ENCODE results near the gene SETD9.
A peak's percentile ranks its signal among the peaks of the same experiment; 100 is the strongest.

Gene SETD9

DNA sequence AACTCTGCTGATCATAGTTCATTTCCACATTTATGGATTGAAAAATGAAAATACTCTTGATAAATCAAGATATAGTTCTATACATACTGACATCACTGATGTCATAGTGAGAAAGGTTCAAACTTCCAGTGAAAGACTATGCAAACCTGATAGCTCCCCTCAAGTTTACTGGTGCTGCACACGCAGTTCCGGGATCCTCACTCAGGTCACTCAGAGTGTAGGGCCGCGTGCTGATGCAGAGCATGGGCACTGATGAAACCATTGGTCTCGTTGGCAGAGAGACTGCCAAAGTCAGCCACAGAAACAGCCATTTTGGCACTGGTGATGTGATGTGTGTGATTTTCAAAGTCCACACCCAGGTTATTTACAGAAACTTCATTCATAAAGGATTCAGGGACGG, 13.5 kb downstream of the SETD9 start:
- no peak for DNase-seq (ENCODE audit: low read depth)
- TF ChIP-seq, protein P1, sequence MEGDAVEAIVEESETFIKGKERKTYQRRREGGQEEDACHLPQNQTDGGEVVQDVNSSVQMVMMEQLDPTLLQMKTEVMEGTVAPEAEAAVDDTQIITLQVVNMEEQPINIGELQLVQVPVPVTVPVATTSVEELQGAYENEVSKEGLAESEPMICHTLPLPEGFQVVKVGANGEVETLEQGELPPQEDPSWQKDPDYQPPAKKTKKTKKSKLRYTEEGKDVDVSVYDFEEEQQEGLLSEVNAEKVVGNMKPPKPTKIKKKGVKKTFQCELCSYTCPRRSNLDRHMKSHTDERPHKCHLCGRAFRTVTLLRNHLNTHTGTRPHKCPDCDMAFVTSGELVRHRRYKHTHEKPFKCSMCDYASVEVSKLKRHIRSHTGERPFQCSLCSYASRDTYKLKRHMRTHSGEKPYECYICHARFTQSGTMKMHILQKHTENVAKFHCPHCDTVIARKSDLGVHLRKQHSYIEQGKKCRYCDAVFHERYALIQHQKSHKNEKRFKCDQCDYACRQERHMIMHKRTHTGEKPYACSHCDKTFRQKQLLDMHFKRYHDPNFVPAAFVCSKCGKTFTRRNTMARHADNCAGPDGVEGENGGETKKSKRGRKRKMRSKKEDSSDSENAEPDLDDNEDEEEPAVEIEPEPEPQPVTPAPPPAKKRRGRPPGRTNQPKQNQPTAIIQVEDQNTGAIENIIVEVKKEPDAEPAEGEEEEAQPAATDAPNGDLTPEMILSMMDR (conservative IDR thresholded peaks at IDR 0.05; ENCODE audit: low read depth, low read length): no peak
- no peak overlapping the region for H3K4me3 ChIP-seq (ENCODE audit: low read depth, low read length)

DNA sequence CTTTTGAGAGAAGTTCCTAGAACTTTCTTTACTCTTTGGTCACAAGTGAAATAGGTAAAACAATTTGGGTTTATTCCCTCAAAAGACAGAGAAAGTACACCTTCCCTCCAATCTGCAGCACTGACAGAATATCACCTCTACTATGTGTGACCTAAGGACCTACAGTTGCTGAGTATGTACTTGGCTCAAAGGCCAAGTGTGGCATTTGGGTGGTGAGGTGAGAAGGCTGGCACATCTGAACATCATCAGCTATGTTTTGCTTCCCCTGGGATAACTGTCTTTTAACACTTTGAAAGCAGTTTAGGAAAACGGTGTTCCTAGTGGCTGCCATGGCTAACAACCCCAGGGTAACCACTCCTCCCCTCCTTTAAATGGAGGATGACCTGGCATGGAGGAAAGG, 24.9 kb downstream of the SETD9 start:
- no peak for DNase-seq (ENCODE audit: low read depth)
- no peak overlapping the region for H3K4me3 ChIP-seq (ENCODE audit: low read depth, low read length)
- TF ChIP-seq, protein P1 (conservative IDR thresholded peaks at IDR 0.05; ENCODE audit: low read depth, low read length): no peak

DNA sequence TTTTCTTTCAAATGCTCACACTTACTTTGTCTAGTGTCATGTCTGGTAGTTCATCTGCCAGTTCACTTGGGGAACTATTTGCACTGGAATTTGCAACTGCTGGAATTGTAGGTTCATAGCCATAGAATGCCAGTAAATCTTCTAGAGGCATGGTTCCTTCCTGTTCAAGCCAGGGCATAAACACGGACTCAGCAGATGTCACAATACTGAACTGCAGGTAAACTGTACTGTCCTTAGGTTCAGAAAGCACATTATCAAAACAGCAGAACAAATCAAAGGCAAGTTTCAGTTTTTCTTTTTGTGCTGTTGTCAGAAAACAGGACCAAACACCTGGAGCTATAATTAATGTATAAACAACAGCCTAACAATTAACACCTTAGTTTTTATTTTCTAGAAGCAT, 29.5 kb downstream of the SETD9 start:
- no peak overlapping the region for H3K4me3 ChIP-seq (ENCODE audit: low read depth, low read length)
- TF ChIP-seq, protein P1 (conservative IDR thresholded peaks at IDR 0.05; ENCODE audit: low read depth, low read length): no peak
- no peak for DNase-seq (ENCODE audit: low read depth)

DNA sequence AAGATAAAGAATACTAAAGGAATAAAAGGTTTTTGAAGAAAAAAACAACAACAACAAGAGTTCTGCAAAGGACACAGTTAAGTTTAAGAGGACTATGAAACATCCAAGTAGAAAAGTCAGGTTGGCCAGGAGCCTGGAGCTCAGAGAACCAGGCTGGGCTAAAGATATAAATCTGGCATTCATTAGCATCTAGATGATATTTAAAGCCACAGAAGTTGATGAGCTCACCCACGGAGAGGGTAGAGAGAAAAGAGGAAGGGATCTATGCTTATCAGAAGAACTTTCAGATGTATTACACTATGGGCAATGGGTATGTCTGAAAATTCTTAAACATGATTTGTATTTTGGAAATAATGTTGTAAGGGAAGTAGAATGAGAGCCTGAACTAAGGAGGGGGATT, 32.6 kb downstream of the SETD9 start:
- DNase-seq (ENCODE audit: low read depth): no peak
- TF ChIP-seq, protein P1 (conservative IDR thresholded peaks at IDR 0.05; ENCODE audit: low read depth, low read length): no peak
- H3K4me3 ChIP-seq (ENCODE audit: low read depth, low read length): no peak overlapping the region

DNA sequence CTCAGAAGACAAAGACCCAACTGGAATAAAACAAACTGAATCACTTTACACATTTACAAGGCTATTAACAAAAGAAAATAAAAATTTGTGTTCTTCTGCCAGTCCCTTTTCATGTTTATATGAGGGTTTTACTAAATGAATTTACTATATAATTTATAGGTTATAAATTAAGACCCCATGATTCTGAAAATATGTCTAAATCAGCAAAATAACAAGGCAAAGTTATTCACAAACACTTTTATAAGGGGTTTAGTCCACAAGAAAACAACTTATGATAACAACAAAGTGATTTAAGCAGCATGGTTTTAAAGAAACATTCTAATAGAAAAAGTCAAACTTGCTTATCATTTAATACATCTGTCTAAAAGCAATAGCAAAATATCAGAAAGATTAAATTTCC, 37.7 kb downstream of the SETD9 start:
- TF ChIP-seq, protein P1 (conservative IDR thresholded peaks at IDR 0.05; ENCODE audit: low read depth, low read length): no peak
- H3K4me3 ChIP-seq (ENCODE audit: low read depth, low read length): no peak overlapping the region
- DNase-seq (ENCODE audit: low read depth): no peak

DNA sequence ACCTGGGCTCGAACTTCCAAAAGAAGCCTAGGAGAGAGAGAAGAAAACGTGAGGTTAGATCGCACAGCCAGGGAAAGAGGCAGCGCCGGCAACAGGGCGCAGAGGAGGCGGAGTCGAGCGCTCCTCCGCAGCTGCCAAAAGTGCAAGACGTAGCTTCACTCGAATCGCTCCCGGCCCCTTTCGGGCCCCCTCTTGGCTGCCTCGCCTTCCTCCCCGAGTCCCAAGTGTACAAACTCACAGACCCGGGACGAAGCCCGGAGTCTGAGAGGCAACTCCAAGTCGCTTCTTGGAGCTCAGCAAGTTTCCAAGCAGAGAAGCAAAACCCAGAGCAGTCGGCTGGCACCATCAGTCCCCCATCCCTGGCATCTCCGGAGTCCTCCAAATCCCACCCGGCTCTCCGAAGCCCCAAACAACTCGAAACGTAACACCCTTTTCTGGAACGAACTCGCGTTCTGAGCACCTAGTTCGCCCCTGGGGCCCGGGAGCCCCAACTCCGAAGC, 41.3 kb downstream of the SETD9 start:
- TF ChIP-seq, protein P1 (conservative IDR thresholded peaks at IDR 0.05; ENCODE audit: low read depth, low read length): no peak
- DNase-seq (ENCODE audit: low read depth): peak; percentile 74
- H3K4me3 ChIP-seq (ENCODE audit: low read depth, low read length): peak overlapping the region; percentile 58

DNA sequence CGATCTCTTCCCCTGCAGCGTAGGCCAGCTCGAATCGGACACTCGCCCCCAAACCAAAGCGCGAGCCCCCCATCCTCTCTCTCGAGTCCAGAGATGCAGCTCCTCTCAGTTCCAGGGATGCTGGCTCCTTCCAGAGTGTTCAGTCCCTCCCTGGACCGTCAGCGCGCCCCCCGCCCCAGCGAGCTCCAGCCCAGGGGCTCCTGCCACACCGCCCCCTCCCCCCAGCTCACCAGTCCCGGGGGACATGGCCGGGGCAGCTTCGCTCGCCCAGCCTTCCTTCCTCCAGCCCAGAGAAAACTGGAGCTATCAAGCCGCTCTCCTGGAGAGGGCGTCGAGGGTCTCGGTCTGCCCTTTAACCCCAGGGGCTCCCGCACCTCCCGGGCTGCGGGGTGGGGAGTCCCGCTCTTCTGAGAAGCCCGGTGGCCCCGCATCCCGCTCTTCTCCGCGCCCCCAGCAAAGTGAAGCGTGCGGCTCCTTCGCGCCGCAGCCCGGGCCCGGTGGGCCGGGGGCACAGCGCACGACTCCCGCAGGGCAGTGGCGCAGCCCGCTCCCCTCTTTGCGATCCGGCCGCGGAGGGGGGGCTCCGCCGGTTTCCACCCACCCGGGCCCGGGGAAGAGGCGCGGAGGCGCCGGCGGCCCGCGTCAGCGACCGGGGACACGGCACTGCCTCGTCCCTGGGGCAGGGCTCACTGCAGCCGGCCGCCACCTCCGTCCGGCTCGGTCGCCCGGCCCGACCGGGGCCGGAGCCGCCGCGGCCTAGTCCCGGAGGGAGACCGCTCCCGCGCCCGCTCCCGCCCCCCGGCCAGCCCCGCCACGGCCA, 41.9 kb downstream of the SETD9 start:
- peak overlapping the region; percentile 58 for H3K4me3 ChIP-seq (ENCODE audit: low read depth, low read length)
- TF ChIP-seq, protein P1 (conservative IDR thresholded peaks at IDR 0.05; ENCODE audit: low read depth, low read length): no peak
- DNase-seq (ENCODE audit: low read depth): peak; percentile 7
